AG10803 (cell line): ENCODE results near the gene ZNF705A.
A peak's percentile ranks its signal among the peaks of the same experiment; 100 is the strongest.
"Not testable (repeated sequence)": the region's sequence is repeated elsewhere in the genome, so short reads cannot be mapped to it uniquely, and the experiment has no call there.

Experiments
- DNase-seq: peaks from one replicate; pipeline ENCODE4 v3.0.0; 2010; ENCODE audit warnings: low read depth
- H3K4me3 ChIP-seq: 2 replicates; pipeline ENCODE4 v1.5.1; 2011; ENCODE audit warnings: mild to moderate bottlenecking, low read length, control low read depth
- CTCF ChIP-seq: conservative IDR thresholded peaks from 2 replicates; pipeline ENCODE4 v1.5.1; 2011; ENCODE audit warnings: mild to moderate bottlenecking, low read length, control low read depth, inconsistent platforms

ZNF705A gene

GRCh38 chr12:8156845-8157244 lies at the start of gene ZNF705A:
TSS of gene ZNF705A (plus strand) at chr12:8157015. CDS start at chr12:8172626, 15,611 bp downstream.
- no peak within 1 kb of the TSS for H3K4me3 ChIP-seq
- TF ChIP-seq CTCF, result no peak
- peak; percentile 51 for DNase-seq

DNA sequence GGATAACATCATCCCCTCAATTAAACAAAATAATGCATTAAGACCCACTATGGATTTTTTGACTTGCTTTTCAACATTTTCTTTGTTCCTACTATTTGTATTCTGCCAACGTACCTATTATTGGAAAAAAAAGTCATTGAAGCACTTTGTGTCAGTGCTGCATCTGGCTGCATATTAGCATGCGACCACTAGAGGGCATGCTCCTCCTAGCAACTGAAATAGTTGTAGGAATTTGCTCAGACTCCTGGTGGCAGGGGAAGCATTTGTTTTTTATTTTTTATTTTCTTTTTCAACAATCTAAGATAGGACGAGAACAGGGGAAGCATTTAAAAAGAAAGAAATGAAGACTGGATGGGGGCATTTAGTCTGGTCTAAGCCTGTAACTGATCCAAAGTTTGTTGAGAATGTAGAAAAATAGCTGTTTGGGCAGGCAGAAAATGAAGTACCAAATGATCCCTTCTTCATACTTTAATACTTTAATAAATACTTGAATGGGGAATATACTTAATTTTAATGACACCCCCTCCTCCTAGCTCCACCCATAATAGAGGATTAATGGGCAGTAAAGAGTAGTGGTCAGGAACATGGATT lies 47.9 kb upstream of the ZNF705A start:
- peak; percentile 75 for DNase-seq
- H3K4me3 ChIP-seq, result no peak overlapping the region
- TF ChIP-seq CTCF, result peak; percentile 99

DNA sequence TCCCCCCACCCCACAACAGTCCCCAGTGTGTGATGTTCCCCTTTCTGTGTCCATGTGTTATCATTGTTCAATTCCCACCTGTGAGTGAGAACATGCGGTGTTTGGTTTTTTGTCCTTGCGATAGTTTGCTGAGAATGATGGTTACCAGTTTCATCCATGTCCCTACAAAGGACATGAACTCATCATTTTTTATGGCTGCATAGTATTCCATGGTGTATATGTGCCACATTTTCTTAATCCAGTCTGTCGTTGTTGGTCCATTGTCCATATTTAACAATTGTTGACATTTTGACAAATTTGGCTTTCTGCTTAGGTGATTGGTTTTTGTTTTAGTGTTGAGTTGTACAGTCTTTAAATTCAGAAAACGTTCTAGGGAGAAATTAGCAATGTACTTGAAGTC lies 43.7 kb upstream of the ZNF705A start:
- H3K4me3 ChIP-seq, DNase-seq: not testable (repeated sequence)

- H3K4me3 ChIP-seq, result no peak overlapping the region
- no peak for DNase-seq
These were observed 36.6 kb upstream of the ZNF705A start for GRCh38 chr12:8120072-8120713.

GRCh38 chr12:8123124-8123912 lies 33.5 kb upstream of the ZNF705A start, which contains the start of gene CLEC4A:
TSS of gene CLEC4A (plus strand) at chr12:8123617. CDS start at chr12:8123879, 262 bp downstream.
- no peak within 1 kb of the TSS for H3K4me3 ChIP-seq
- no peak for DNase-seq
- TF ChIP-seq CTCF, result no peak

More at GRCh38 chr12:8120072-8120713, 36.6 kb upstream of the ZNF705A start:
- TF ChIP-seq CTCF, result no peak

DNA sequence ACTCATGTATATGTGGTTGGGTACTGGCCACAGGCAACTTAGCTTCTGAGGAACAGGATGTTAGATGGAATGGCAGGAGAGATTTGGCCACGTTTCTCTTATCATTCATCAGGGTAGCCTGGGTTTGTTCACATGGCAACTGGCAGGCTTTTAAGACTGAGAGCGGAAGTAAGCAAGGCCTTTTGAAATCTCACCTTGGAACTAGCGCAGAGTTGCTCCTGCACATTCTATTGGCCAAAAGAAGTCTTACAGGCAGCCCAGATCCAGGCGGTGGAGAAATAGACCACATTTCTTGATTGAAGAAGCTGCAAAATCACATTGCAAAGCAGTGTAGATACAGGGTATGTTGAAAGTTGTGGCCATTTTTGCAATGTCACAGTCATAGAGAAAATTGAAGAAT lies 29.7 kb upstream of the ZNF705A start:
- DNase-seq, result no peak
- no peak for TF ChIP-seq CTCF
- H3K4me3 ChIP-seq, result no peak overlapping the region

- DNase-seq, H3K4me3 ChIP-seq: not testable (repeated sequence)
These were observed 23.0 kb upstream of the ZNF705A start for GRCh38 chr12:8133636-8134397.

- H3K4me3 ChIP-seq, DNase-seq: not testable (repeated sequence)
These were observed 22.4 kb upstream of the ZNF705A start for GRCh38 chr12:8134398-8134930.

GRCh38 chr12:8141647-8142046 lies 15.2 kb upstream of the ZNF705A start:
- not testable (repeated sequence) for H3K4me3 ChIP-seq

More at GRCh38 chr12:8141647-8142046, 15.2 kb upstream of the ZNF705A start:
- DNase-seq, result not testable (repeated sequence)
